ENCODE measurements around the gene GCSAM.

The GCSAM gene

DNA sequence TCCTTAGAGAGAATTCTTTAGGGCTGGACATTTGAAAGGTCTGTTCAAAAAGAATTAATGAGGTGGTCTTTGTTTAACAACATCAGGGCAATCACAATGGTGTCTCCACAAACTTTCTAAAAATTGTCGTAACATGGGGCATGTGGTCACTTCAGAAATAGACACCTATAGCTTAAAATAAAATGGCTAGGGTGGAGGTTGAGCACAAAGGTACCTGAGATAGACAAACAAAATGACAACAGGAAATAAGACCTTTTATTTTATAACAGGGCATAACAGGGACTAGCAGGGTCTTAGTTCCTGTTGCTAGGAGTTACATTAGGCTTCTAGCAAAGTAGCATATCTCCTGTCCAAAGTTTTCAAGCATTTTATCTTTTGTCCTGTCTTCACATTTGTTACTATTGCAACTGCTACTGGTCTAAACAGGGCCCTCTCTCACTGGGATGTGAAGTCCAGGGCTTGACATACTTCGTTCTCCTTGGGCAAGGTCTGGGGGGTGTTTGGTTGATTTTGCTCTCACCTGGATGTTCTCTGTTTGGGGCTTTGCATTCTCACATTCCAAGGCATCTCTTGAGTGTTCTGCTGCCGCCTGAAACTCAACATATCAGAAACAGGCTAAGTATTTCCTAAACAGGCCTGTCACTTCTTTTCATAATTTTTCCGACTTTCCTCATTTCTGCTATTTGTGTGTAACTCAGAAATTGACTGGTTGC lies 3.0 kb downstream of the GCSAM start:
- DNase-seq (ENCODE audit: low spot score), result no peak

- no peak for DNase-seq (ENCODE audit: low spot score)
Observed at GRCh38 chr3:112128843-112129727, 4.0 kb downstream of the GCSAM start.

DNA sequence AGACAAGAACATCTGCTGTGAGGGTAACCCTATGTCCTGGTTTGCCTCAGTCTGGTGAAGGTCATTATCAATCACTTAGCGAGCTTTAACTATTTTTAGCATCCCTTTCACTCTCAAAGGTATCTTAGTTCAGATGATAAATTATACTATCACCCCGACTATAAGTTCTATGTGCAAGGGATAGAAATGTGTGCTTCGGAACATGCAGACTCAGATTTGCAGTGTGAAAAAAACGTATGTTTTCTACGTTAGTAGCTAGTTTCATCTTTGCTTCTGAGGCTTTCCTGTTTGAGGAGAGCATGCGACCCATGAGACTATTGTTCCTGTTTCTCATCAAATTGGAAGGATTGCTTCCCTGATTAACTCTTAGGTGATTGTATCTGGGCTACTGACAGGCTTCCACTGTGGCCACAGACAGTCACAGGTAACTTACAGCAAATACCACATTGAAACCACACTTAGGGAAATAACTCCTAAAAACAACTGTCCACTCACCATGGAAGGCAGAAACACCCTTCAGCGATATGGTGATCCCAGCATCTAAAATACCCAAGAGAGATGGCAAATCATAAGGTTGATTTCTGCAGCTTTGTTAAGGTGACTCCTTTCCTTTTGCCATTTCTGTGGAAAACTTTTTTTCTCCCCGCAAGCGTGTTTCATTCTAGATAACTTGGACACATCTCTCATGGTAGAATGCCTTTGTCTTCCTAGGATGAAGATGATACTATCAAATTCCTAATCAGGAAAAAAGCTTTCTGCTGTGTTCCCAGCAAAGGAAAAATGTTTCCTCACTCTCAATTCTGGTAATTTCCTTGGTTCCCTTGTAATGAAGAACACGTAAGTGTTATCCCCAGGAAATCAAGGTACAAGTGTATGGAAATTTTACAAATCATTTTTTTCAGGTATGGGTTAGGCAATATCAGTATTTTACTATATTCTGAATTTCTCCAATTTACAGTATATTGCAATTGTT lies 5.2 kb downstream of the GCSAM start:
- DNase-seq (ENCODE audit: low spot score), result no peak

DNA sequence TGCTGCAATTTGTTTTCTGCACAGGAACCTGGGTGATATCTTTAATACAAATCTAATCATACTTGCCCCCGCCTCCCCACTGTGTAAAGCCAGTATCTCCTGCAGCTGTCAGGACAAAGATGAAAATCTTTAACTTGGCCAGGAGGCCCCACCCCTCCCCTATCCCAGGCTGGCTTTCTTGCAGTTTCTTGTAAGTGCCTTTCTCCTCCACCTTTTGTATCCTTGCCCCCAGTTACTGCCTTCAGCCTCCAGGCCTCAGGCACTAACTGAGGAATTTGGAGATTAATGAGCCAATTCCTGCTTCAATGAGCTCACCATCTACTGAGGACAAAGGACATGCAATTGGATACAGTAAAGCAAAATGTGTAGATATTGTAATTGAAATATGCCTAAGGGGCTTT lies 6.5 kb downstream of the GCSAM start:
- DNase-seq (ENCODE audit: low spot score), result peak; percentile 61

GRCh38 chr3:112124907-112125607 lies 8.0 kb downstream of the GCSAM start:
- no peak for DNase-seq (ENCODE audit: low spot score)

DNA sequence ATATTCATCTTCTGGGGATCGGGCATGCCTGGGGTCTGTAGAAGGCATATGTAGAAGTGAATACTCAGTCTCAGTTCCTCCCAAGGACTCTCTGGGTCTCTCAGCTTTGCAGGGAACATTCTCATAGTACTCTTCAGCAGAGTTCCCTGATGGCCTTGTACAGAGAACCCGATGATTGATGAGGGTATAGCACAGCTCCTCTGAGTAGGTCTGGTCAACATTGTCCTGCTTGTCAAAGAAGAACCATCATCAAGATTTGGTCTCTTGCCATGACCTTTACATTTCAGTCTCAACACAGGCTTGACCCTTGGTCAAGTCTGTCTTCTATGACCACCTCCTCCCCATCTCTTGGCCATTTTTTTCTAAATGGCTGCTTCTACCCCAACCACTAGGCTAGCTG lies 9.5 kb downstream of the GCSAM start:
- no peak for DNase-seq (ENCODE audit: low spot score)

- no peak for DNase-seq (ENCODE audit: low spot score)
Observed at GRCh38 chr3:112122870-112123269, 10.2 kb downstream of the GCSAM start.

- DNase-seq (ENCODE audit: low spot score), result no peak
Observed at GRCh38 chr3:112121577-112122547, 11.2 kb downstream of the GCSAM start.

GRCh38 chr3:112119962-112120836 lies 12.8 kb downstream of the GCSAM start:
- no peak for DNase-seq (ENCODE audit: low spot score)

- no peak for DNase-seq (ENCODE audit: low spot score)
Observed at GRCh38 chr3:112117841-112118571, 15.0 kb downstream of the GCSAM start.

DNA sequence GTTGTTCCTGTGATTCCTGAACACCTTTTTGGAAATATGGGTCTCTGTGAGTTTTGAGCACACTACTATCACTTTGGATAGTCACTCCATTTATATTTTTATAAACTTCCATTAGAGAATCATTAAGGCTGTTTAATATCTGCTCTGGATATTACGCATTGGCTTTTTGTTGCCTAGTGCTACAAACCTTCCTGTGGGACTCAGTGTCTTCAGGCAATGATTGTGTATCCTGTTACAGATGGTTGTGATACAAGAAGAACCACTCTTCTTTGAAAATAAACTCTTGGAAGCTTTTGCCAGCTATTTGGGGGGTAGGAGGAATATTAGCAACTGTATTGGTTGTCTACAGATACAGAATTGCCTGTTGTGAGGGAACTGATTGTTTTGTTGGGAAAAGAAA lies 15.6 kb downstream of the GCSAM start:
- no peak for DNase-seq (ENCODE audit: low spot score)

DNA sequence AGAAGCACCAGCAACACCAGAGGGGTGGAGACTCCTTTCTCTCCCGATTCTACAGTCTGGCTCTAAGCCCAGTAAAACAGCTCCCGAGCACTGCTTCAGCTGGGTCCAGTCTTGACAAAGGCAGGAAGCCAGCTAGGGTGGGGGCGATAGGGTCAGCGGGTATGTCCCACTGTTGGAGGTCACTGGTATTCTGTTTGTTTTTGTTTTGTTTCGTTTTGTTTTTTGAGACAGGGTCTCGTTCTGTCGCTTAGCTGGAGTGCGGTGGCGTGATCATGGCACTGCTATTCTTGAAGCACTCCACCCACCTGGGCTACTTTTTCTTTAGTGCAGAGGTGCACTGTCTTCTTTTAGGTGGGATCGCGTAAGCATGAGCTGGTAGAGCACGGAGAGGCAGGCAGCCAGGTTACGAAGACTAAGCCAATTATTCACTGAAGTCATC lies 16.3 kb downstream of the GCSAM start:
- DNase-seq (ENCODE audit: low spot score), result no peak

- DNase-seq (ENCODE audit: low spot score), result no peak
Observed at GRCh38 chr3:112115806-112116383, 17.2 kb downstream of the GCSAM start.

GRCh38 chr3:112115161-112115739 lies 17.8 kb downstream of the GCSAM start:
- DNase-seq (ENCODE audit: low spot score), result no peak

DNA sequence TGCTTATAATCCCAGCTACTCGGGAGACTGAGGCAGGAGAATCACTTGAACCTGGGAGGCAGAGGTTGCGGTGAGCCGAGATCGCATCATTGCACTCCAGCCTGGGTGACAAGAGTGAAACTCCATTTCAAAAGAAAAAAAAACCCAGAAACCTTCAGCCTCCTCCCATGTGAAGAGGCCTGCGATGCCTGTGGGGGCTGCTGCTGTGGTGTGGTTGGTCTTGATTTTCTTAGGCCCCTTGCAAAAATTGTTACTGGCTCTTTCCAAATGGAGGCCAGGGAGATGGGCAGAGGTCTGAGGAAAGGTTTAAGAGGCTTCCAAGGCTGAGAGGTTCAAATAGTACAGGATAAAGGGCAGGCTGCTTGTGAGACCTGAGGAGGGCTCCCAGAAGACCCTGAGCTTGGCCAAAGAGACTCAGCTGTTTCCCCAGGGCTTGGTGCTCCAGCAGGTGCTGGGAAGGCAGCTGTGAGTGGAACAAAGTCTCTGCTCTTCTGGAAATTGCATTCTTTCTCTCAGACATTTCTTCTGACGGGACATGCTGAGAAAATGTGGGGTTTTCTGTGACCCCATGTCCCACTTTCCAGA lies 18.4 kb downstream of the GCSAM start:
- no peak for DNase-seq (ENCODE audit: low spot score)

DNA sequence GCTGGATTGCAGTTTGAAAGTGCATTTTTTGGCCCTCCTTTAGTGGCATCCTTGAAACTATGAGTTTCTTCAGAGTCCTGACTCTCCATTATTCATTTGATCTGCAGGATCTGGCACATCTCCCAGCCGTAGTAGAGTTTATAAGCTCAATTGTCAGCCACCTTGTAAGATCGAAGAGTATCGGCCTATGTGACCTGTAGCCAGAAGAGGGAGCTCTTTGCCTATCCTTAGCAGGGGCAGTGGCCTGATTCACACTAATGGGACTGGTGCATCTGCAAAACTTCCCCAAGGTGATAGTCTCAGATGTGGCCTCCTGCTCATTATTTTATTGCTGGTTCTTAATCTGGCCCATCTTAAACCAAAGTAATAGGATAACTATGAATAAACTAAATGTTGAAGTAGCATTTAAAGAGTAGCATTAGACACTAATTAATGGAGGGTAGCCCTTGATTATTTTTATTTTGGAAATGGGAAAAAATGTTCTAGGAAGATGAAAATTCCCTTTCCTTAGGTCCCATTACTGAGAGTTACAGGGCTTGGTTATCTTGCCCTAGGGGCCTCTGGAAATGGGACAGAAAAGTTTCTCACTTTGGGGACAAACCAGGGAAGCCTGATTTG lies 21.2 kb downstream of the GCSAM start:
- peak; percentile 61 for DNase-seq (ENCODE audit: low spot score)

GRCh38 chr3:112109322-112109721 lies 23.7 kb downstream of the GCSAM start:
- no peak for DNase-seq (ENCODE audit: low spot score)

All from ecto neural progenitor cell (in vitro differentiated cells).